Prostate gland (tissue), 2 donors: ENCODE results near the gene ADAM10.

Experiments
- POLR2AphosphoS5 ChIP-seq: sonication (generic); formaldehyde crosslinking; IDR thresholded peaks from one replicate; pipeline ENCODE4 v1.6.1; 2017; ENCODE audit warnings: antibody characterized with exemption
- TF ChIP-seq, protein P1 (sequence below), 4 experiments: fragments of 200-600 bp in 2 of 4; fragments of 450-650 bp in 2 of 4; sonication (generic) in 2 of 4; IDR thresholded peaks; 1 replicate in 3 of 4; 2 replicates in 1 of 4; pipeline ENCODE4 v1.5.1; 2016 to 2019; ENCODE audit warnings: antibody characterized with exemption in 4 of 4, mild to moderate bottlenecking in 2 of 4, moderate library complexity in 2 of 4

DNA sequence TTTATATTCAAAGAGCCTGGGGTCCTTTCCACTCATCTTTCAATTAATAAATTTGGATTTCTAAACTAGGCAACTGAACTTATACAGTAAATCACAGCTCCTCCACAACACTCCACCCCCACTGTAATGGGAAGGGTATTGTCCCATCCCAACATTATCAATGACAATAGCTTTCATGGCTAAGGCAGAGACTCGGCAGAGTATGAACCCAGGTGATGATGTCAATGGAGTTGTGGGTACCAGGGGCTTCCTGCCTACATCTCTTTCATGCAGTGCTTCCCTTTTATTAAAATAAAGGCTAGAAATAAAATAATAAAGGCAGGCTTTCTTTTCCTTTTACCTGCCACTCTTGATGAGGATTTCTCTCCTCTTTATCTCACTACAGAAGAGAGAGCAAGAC, 109.5 kb downstream of the ADAM10 start:
- TF ChIP-seq, protein P1, sequence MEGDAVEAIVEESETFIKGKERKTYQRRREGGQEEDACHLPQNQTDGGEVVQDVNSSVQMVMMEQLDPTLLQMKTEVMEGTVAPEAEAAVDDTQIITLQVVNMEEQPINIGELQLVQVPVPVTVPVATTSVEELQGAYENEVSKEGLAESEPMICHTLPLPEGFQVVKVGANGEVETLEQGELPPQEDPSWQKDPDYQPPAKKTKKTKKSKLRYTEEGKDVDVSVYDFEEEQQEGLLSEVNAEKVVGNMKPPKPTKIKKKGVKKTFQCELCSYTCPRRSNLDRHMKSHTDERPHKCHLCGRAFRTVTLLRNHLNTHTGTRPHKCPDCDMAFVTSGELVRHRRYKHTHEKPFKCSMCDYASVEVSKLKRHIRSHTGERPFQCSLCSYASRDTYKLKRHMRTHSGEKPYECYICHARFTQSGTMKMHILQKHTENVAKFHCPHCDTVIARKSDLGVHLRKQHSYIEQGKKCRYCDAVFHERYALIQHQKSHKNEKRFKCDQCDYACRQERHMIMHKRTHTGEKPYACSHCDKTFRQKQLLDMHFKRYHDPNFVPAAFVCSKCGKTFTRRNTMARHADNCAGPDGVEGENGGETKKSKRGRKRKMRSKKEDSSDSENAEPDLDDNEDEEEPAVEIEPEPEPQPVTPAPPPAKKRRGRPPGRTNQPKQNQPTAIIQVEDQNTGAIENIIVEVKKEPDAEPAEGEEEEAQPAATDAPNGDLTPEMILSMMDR (IDR thresholded peaks at IDR 0.05), result no peak
- TF ChIP-seq POLR2AphosphoS5, result no peak
